Body of pancreas (tissue), 4 donors: ENCODE measurements around the gene IDH2. TPM values are rescaled to one million over a fixed set of nuclear protein-coding genes. Genes with fewer than 3 reads are reported as not detected.
A peak's percentile ranks its signal among the peaks of the same experiment; 100 is the strongest.

Source experiments
- ATAC-seq: fragments of 150-250 bp; one replicate; pipeline ENCODE4 v1.9.1; 2016
- DNase-seq, 4 donors: peaks; one replicate each; pipeline ENCODE4 v3.0.0-alpha.2; 2019
- H3K27ac ChIP-seq, 4 donors: fragments of 200-600 bp; sonication (generic); 1 replicate in 3 of 4; 2 replicates in 1 of 4; pipeline versions ENCODE4 v1.5.1 to v1.6.1; 2016 to 2019; ENCODE audit warnings: mild to moderate bottlenecking in 1 of 4, mixed read lengths in 1 of 4, moderate library complexity in 1 of 4
- H3K27me3 ChIP-seq, 2 donors: fragments of 200-600 bp; sonication (generic); one replicate each; pipeline ENCODE4 v1.6.0; 2016; ENCODE audit warnings: mild to moderate bottlenecking in 1 of 2
- H3K36me3 ChIP-seq, 2 donors: fragments of 200-600 bp; sonication (generic); replicated peaks in 1 of 2; 2 replicates each; pipeline ENCODE4 v1.5.1; 2016; ENCODE audit warnings: low read depth in 2 of 2; ENCODE audit not compliant: insufficient read depth in 1 of 2
- H3K4me1 ChIP-seq: fragments of 200-600 bp; sonication (generic); one replicate; pipeline ENCODE4 v1.6.0; 2016
- H3K4me3 ChIP-seq, 2 donors: fragments of 200-600 bp; sonication (generic); 1 replicate in 1 of 2; 2 replicates in 1 of 2; pipeline ENCODE4 v1.5.1; 2016 to 2019
- H3K9me3 ChIP-seq, 3 donors: fragments of 200-600 bp; sonication (generic); 1 replicate in 2 of 3; 2 replicates in 1 of 3; pipeline ENCODE4 v1.5.1; 2016
- POLR2A ChIP-seq, 3 donors: fragments of 450-650 bp; IDR thresholded peaks; one replicate each; pipeline ENCODE4 v1.6.1; 2016; ENCODE audit warnings: antibody characterized with exemption in 3 of 3, mild to moderate bottlenecking in 2 of 3
- WGBS, 2 donors: methylation state at CpG; one replicate each; pipeline ENCODE4 v1.1.5; 2017; 5-methylcytosine and 5-hydroxymethylcytosine counted together
- intact Hi-C: fragments of 100-400 bp; cut with DNase I; formaldehyde crosslinking; loops from one replicate; pipeline ENCODE4 v1.15.1; 2023
- total RNA-seq, 2 donors: library from RNA; depleted of rRNA; stranded (reverse); fragments of >200 nt; gene quantifications; one replicate each; pipeline ENCODE4 v1.1.0, GENCODE V29; 2016
- TF ChIP-seq, protein P1 (sequence below), 7 experiments: fragments of 450-650 bp in 4 of 7; fragments of 200-600 bp in 3 of 7; sonication (generic) in 3 of 7; IDR thresholded peaks; one replicate each; pipeline ENCODE4 v1.5.1; 2016 to 2019; ENCODE audit warnings: antibody characterized with exemption in 7 of 7

The IDH2 gene
- total RNA-seq, 2 donors from 2014 or later: 77.5 to 78.6 TPM

DNA sequence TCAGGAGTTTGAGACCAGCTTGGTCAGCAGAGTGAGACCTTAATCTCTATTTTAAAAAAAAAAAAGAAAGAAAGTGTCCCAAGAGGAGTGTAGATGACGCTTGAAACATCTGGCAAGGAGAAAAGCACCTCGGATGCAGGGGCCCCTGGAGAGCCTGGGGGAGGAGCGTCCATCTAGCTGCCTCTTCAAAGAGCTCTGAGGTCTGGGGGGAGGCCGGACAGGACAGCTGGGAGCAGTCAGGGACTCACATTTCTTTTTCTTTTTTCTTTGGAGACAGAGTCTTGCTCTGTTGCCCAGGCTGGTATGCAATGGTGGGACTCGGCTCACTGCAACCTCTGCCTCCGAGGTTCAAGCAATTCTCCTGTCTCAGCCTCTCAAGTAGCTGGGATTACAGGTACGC lies 3.3 kb upstream of the IDH2 start:
- 82 to 91% methylated on average over 7 of the region's 7 CpGs for WGBS, 2 donors
- peak overlapping the region in 3 of 4 donors; percentile 99 for H3K27ac ChIP-seq
- no peaks in the 10 kb centered on the region for H3K9me3 ChIP-seq
- H3K4me3 ChIP-seq: no peak overlapping the region
- ATAC-seq: no peak
- no peaks in the 10 kb centered on the region for H3K27me3 ChIP-seq
- no peaks in the 10 kb centered on the region for H3K36me3 ChIP-seq
- peaks cover 53% of the 10 kb centered on the region for H3K4me1 ChIP-seq
- no peak for TF ChIP-seq POLR2A (IDR thresholded peaks at IDR 0.05)
- TF ChIP-seq, protein P1, sequence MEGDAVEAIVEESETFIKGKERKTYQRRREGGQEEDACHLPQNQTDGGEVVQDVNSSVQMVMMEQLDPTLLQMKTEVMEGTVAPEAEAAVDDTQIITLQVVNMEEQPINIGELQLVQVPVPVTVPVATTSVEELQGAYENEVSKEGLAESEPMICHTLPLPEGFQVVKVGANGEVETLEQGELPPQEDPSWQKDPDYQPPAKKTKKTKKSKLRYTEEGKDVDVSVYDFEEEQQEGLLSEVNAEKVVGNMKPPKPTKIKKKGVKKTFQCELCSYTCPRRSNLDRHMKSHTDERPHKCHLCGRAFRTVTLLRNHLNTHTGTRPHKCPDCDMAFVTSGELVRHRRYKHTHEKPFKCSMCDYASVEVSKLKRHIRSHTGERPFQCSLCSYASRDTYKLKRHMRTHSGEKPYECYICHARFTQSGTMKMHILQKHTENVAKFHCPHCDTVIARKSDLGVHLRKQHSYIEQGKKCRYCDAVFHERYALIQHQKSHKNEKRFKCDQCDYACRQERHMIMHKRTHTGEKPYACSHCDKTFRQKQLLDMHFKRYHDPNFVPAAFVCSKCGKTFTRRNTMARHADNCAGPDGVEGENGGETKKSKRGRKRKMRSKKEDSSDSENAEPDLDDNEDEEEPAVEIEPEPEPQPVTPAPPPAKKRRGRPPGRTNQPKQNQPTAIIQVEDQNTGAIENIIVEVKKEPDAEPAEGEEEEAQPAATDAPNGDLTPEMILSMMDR (IDR thresholded peaks at IDR 0.05): no peak
- intact Hi-C loops: no loop called here
- no peak for DNase-seq

DNA sequence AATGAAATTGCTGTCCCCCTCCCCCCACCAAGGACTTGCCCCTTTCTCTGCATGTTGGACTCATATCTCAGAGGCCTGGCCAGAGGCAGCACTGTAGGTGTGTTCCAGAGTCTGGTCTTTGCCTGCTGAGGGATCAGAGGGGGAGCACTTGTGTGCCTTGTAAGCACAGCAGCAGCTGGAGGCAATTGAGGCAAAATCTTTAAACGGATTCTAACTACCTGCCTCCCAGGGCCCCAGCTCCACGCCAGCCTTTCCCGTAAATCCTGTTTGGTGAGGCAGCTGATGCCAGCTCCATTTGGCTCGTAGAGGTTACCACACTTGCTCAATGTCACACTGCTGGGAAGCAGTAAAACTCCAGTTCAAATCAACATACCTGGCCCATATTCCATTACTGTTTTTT lies 2.3 kb upstream of the IDH2 start:
- no peaks in the 10 kb centered on the region for H3K9me3 ChIP-seq
- peak in 1 of 3 donors; percentile 55 for TF ChIP-seq POLR2A (IDR thresholded peaks at IDR 0.05)
- TF ChIP-seq, protein P1 (IDR thresholded peaks at IDR 0.05): no peak
- 28 to 31% methylated on average over 4 of the region's 4 CpGs for WGBS, 2 donors
- H3K4me3 ChIP-seq: no peak overlapping the region
- peak overlapping the region; percentile 88 to 99 (median 99) for H3K27ac ChIP-seq
- H3K27me3 ChIP-seq: no peaks in the 10 kb centered on the region
- ATAC-seq (peak; percentile 65), DNase-seq (peak; percentile 91 to 94 (median 92))
- H3K4me1 ChIP-seq: peaks cover 62% of the 10 kb centered on the region
- intact Hi-C loops: no loop called here
- H3K36me3 ChIP-seq: no peaks in the 10 kb centered on the region

DNA sequence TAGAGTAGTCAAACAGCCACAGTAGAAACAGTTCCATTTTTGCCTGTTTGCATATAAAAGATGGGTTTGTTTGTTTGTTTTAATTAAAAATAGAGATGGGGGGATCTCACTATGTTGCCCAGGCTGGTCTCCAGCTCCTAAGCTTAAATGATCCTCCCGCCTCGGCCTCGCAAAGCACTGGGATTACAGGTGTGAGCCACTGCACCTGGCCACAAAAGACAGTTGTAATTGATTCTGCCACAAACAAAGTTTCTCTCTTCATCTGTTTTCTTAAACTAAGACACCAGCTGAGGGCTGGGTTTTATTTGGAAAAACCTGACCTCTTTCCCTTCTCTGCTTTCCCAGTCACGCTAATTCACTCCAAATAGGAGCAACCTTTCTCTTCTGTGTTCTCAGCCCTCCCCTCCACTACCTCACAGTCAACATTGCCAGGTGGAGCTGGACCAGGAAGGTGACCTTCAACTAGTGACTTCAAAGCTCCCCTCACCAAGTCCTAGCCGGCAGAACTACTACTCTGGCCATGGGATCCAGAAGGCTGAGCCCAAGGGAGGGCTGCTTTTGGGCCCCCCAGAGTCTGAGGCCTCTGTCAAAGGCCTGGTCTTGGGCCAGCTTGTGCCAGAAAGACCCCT lies 1.5 kb upstream of the IDH2 start:
- Histone ChIP-seq H3K9me3 (no peaks in the 10 kb centered on the region), H3K4me1 (peaks cover 70% of the 10 kb centered on the region), H3K27ac (peak overlapping the region; percentile 88 to 99 (median 99)), H3K27me3 (no peaks in the 10 kb centered on the region), H3K4me3 (no peak overlapping the region), H3K36me3 (no peaks in the 10 kb centered on the region)
- TF ChIP-seq POLR2A (IDR thresholded peaks at IDR 0.05): peak; percentile 6 to 76 (median 74)
- TF ChIP-seq, protein P1 (IDR thresholded peaks at IDR 0.05): no peak
- intact Hi-C loops: no loop called here
- DNase-seq: peak; percentile 83 to 93 (median 92)
- 33% methylated on average over 5 of the region's 5 CpGs for WGBS, 2 donors
- peak; percentile 62 for ATAC-seq

DNA sequence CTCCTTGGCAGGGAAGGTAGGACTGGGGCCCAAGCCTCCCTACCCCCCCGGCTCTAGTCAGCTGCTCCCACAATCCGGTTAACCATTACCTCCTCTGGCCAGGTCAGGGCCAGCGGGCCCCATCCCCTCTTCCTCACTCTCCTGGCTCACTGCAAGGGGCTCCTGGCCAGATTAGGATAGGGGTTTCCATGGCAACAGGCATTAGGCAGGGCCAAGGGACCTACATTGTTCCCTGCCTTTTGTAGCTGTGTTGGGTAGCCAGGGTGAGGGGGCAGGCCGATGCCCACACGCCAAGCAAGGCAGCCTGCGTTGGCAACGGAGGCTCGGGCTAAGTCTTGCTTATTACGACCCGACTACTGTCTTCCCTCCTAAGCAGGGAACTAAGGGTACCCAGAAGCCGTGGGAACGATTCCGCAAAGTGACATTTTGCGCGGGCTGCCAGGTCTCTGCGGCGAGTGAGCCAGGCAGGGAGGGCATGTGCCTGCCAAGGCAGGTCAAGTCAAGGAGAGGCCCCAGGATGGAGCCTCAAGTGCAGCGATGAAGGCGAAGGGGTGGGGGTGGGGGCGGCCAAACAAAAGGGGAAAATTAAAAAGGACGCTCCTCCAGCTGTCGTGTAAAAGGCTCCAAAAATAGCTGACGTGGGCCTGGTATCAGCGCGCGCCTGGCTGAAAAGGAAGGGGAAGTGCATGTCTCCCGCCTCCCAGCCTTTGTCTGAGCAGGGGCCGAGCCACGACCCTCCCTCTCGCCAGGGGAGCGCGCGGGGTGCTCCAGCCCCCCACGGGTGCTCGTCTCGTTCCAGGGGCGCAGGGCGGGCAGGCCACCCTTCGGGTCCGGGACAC lies 919 bp downstream of the IDH2 start:
- WGBS, 2 donors: 0 to 2% methylated on average over 21 to 37 of the region's 40 CpGs
- Histone ChIP-seq H3K36me3 (no peaks in the 10 kb centered on the region), H3K27ac (peak overlapping the region; percentile 95 to 99 (median 99)), H3K27me3 (no peaks in the 10 kb centered on the region), H3K4me3 (peak overlapping the region; percentile 59 to 69), H3K9me3 (no peaks in the 10 kb centered on the region), H3K4me1 (peaks cover 86% of the 10 kb centered on the region)
- DNase-seq: peak; percentile 63 to 73 (median 70)
- intact Hi-C loops: no loop called here
- TF ChIP-seq, protein P1 (IDR thresholded peaks at IDR 0.05): no peak
- TF ChIP-seq POLR2A (IDR thresholded peaks at IDR 0.05): peak in 2 of 3 donors; percentile 40 to 51
- peak; percentile 16 for ATAC-seq
